Esophagus mucosa (tissue), 1 donor: ENCODE data around the gene TRAPPC3L. TPM values are rescaled to one million over a fixed set of nuclear protein-coding genes. Genes with fewer than 3 reads are reported as not detected.

Source experiments
- ATAC-seq: fragments of 200-7000 bp; cut with Tn5 transposase; one replicate; pipeline ENCODE4 v1.9.1; 2020
- total RNA-seq: library from RNA; stranded (reverse); gene quantifications from one replicate; pipeline ENCODE4 v1.2.4, GENCODE V29; 2023
- donor health status: DM: yes; HTN: yes; CAD: no.

Gene TRAPPC3L
- total RNA-seq = not detected

- no peak for ATAC-seq
Measured at GRCh38 chr6:116545651-116546050, at the start of gene TRAPPC3L. TSS of gene TRAPPC3L (minus strand) at chr6:116545684. CDS start at chr6:116545514, 170 bp downstream.

DNA sequence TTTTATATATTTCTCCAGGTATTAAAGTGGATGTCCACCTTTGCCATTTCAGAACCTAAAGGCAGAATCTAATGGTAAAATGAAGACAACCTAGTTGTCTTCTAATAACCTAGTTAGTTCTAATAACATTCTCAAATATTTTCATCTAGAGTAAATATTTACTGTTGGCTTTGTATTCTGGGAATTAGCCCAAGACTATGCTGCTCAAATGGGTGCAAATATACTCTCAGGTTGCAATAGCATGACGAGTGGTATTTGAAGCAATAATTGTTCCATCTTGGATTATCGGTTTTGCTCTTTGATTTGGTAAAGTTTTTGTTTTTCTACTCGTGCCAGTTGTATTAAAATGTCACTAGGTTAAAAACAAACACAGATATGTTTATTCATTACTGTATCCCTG is 49.8 kb upstream of the TRAPPC3L start:
- ATAC-seq = no peak

GRCh38 chr6:116586738-116587137 is 41.3 kb upstream of the TRAPPC3L start:
- ATAC-seq = no peak

DNA sequence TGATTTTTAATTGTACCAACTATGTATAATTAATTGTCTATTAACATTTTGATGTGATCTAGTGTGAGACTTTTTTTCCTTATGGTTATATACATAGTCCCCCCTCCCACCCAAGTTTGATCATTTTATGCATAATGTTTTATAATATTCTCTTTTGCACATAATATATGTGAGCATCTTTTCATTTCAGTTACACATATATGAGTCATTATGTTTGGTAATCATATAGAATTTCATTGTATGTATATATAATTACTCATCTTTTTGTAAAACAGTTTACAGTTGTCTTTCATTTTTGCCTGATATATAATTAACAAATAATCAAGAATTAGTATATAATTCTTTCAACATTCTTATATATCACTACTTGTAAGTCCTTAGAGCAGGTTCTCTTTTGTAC is 40.8 kb upstream of the TRAPPC3L start:
- ATAC-seq = no peak

GRCh38 chr6:116580198-116580597 is 34.7 kb upstream of the TRAPPC3L start:
- no peak for ATAC-seq

DNA sequence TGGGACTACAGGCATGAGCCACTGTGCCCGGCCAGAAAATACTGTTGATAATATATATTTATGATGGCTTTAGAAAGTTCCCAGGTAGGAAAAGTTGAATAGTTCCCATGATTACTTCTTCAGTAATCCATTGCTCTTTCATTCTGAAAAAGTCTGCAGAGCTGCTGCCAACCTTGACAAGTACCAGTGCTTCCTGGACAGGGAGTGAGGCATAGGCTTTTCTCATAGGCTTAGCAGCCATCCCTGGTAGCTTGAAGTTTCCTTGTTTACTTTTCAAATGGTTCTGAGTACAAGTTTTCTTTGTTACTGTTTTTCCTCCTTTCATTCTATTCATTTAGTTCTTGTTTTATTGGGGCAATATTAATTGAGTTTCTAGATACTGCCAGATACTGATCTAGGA is 33.7 kb upstream of the TRAPPC3L start:
- ATAC-seq = peak; percentile 55

GRCh38 chr6:116578335-116578734 is 32.9 kb upstream of the TRAPPC3L start:
- no peak for ATAC-seq

- no peak for ATAC-seq
Measured at GRCh38 chr6:116577486-116577885, 32.0 kb upstream of the TRAPPC3L start.

- ATAC-seq = no peak
Measured at GRCh38 chr6:116575227-116575626, 29.7 kb upstream of the TRAPPC3L start.

DNA sequence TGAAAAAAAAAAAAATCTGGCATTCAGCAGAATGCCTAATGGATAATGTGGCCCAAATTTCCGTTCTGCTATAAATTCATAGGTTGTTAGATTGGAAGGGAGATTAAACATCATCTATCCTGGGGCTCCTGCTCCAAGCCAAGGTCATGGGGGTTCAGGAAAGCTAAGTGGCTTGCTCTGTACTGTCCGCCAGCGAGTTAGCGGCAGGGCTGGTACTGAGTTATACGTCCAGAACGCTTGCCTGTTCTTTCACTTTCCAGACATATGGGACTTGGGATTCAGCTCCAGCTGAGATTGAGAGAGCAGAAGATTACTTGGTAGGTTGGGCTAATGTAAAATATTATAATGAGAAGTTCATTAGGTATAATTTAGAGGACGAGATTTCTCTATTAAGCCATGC is 26.7 kb upstream of the TRAPPC3L start:
- no peak for ATAC-seq

DNA sequence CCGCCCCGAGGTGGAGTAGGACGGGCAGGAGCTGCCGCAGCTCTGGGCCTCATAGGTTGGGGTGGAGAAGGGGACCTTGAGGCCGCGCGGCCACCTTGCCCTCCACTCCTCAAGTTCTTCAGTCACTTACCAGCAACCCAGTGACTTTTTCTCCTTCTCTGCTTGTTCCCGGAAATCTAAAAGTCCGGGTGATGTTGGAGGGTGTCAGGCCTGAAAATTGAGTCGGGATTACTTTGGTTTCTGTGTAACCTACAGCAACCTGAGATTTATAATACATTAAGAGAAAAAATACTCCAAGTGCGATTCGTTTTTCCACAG is 26.2 kb upstream of the TRAPPC3L start:
- ATAC-seq = no peak

DNA sequence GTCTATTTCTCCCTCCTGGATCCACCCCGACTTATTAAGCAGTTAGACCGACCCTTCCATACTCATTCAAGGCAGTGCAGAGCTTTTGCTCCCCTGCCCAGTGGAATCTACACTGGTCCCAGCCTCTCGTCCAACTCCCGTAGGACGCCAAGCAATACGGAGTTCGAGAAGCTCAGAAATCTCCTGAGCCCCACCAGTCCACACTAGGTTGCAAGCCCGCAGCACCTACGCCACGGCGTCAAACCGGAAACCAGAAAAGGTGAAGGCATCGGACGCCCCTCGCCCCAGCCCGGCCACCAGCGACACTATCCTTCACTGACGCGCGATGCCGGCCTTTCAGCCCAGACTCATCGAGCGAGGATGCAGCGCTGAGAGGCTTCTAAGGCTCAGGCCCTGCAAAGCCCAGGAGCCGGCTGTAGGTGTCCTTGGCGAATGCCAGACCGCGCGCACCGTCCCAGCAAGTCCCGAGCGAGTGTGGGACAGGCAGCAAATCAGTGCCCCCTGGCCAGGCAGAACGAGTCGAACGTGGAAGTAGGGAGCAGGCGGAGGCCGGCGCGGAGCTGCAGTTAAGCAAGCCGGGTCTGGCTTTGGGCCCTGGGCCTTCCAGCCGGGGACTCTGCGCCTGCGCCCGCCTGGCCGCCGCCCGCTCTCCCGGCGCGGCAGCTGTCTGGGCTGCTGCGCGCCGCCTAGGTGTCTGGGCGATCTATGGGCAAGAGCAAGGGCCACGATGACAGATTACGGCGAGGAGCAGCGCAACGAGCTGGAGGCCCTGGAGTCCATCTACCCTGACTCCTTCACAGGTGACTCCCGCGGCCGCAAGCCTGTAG is 25.6 kb upstream of the TRAPPC3L start, which contains the start of gene RWDD1:
Gene RWDD1, plus strand, starts transcription at position 649 of the 827 bp plus-strand sequence. Its CDS starts 79 bp downstream, at position 728.
- peak; percentile 100 for ATAC-seq

GRCh38 chr6:116568821-116569755 is 23.6 kb upstream of the TRAPPC3L start:
- ATAC-seq = no peak

GRCh38 chr6:116568111-116568510 is 22.6 kb upstream of the TRAPPC3L start:
- no peak for ATAC-seq

GRCh38 chr6:116564921-116565872 is 19.7 kb upstream of the TRAPPC3L start:
- peak; percentile 53 for ATAC-seq

DNA sequence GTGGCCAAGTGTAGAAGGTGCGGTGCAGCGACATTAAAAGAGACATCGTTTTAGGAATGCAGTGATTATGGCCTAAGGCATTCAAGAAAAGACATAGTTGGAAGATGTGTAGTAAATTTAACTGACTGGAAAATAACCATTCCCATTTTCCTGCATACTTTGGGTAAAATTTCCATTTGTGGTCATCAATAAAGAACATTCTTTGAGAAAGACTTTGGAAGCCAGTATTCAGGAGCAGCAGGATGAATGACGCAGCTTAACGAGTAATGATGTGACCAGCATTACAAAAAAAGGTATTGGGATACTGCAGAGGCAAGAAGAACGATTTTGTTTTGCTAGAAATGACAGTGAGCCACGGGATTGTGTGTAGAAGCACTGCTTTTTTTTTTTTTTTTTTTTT is 18.8 kb upstream of the TRAPPC3L start:
- ATAC-seq = no peak

DNA sequence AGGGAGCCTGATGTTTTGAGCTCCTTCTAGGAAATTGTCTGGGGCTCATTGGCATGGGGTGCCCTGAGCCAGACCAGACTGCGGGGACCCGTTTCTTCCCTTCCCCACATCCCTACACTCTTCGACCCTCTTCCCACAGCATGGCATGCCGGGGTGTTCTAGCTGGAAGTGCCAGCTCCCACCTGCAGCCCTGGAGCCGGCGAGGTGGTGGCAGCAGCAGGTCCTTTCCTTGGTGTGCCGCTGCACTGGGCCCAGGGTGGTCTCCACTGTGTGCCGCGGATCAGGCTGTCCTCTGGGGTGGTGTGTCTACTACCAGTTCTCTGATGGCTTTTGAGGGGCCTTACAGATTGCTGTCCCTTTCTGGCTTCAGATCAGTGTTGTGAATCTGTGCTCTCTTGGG is 18.3 kb upstream of the TRAPPC3L start:
- ATAC-seq = no peak

- ATAC-seq = no peak
Measured at GRCh38 chr6:116562614-116563013, 17.1 kb upstream of the TRAPPC3L start.

DNA sequence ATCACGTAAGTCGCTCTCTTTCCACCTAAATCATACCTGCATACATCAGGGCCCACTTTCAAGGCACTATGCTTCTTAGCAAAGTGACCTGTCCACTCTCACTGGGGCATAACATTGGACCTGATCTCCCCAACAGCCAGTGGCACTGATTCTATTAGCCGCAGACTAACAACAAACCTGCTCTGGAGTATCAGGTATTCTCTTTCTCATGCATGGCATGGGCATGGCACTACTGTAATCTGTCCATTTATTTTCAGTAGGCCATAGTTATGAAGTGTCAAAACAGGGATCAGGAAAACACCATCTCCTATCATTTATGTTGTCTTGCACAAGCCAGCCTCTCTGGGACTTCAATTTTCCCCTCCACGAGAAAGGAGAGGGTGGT is 16.5 kb upstream of the TRAPPC3L start:
- ATAC-seq = no peak

DNA sequence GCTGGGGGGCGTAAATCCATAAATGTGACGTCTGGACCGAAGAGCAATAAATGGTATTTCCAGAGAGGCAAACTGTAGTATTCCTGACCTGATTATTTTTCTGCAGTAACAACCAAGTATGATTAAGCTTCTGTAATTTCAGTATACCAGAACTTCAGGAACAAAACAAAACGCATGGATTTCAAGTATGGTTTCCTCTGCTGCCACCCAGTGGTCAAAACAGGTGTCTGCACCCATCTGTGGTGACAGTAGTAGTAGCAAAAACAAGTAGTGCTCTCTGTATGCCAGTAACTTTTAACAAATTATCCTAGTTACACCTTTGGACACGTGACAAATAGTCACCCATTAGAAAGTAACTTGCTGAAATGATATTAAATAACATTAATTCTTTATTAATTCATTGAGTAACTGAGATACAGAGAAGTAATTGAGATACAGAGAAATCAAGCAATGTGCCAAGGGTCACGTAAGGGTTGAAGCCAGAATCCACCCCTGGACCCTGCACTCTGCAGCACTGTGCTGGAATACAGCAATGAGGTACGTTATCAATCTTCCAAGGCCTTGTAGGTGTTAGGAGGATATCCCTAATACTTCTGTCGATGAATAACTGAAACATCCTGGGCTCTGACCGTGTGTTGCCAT is 16.0 kb upstream of the TRAPPC3L start:
- peak; percentile 77 for ATAC-seq

GRCh38 chr6:116560130-116560529 is 14.6 kb upstream of the TRAPPC3L start:
- no peak for ATAC-seq

DNA sequence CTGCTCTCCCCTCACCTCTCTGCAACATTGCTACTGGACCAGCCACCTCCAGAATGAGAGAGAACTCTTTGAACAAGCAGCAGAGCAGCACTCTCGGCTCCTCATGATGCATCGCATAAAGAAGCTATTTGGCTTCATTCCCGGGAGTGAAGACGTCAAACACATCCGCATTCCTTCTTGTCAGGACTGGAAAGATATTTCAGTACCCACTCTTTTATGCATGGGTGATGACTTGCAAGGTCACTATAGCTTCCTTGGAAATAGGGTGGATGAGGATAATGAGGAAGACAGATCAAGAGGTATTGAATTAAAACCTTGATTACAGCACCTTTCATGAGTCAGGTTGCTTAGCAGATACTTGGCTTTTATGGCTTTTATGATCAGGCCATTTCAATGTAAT is 12.4 kb upstream of the TRAPPC3L start:
- peak; percentile 77 for ATAC-seq
